Measurements from ENCODE around the gene NFYC. TPM values are rescaled to one million over a fixed set of nuclear protein-coding genes. Genes with fewer than 3 reads are reported as not detected.
A peak's percentile ranks its signal among the peaks of the same experiment; 100 is the strongest.

Gene NFYC
- total RNA-seq, 1 experiment from 2014 or later, result 54.1 TPM

- no peak for DNase-seq (ENCODE audit: low read depth)
These were observed 65.0 kb downstream of the NFYC start for GRCh38 chr1:40756523-40756922.

- DNase-seq (ENCODE audit: low read depth), result no peak
These were observed 65.6 kb downstream of the NFYC start for GRCh38 chr1:40757084-40757483.

- no peak for DNase-seq (ENCODE audit: low read depth)
These were observed 66.5 kb downstream of the NFYC start for GRCh38 chr1:40758004-40758403.

- no peak for DNase-seq (ENCODE audit: low read depth)
These were observed 67.3 kb downstream of the NFYC start for GRCh38 chr1:40758578-40759343.

- DNase-seq (ENCODE audit: low read depth), result no peak
These were observed 69.5 kb downstream of the NFYC start for GRCh38 chr1:40760984-40761383.

- no peak for DNase-seq (ENCODE audit: low read depth)
These were observed 70.8 kb downstream of the NFYC start for GRCh38 chr1:40762144-40762923.

- DNase-seq (ENCODE audit: low read depth), result no peak
These were observed 72.4 kb downstream of the NFYC start for GRCh38 chr1:40763742-40764532.

- no peak for DNase-seq (ENCODE audit: low read depth)
These were observed 73.5 kb downstream of the NFYC start for GRCh38 chr1:40764981-40765380.

- no peak for DNase-seq (ENCODE audit: low read depth)
These were observed 74.5 kb downstream of the NFYC start for GRCh38 chr1:40766017-40766416.

GRCh38 chr1:40766560-40766959 is 75.1 kb downstream of the NFYC start:
- DNase-seq (ENCODE audit: low read depth), result no peak

- no peak for DNase-seq (ENCODE audit: low read depth)
These were observed 76.9 kb downstream of the NFYC start for GRCh38 chr1:40768146-40768990.

GRCh38 chr1:40769815-40770214 is 78.3 kb downstream of the NFYC start:
- DNase-seq (ENCODE audit: low read depth), result peak; percentile 21

- DNase-seq (ENCODE audit: low read depth), result no peak
These were observed 79.0 kb downstream of the NFYC start for GRCh38 chr1:40770296-40771070.

- DNase-seq (ENCODE audit: low read depth), result no peak
These were observed 80.8 kb downstream of the NFYC start for GRCh38 chr1:40772146-40772955.

- no peak for DNase-seq (ENCODE audit: low read depth)
These were observed 82.3 kb downstream of the NFYC start for GRCh38 chr1:40773748-40774265.

GRCh38 chr1:40774266-40774998 is 82.9 kb downstream of the NFYC start:
- no peak for DNase-seq (ENCODE audit: low read depth)

GRCh38 chr1:40776236-40777072 is 85.0 kb downstream of the NFYC start:
- no peak for DNase-seq (ENCODE audit: low read depth)
